Amniotic epithelial cell (primary cell): ENCODE measurements around the gene GDAP1L1.
"Not testable (repeated sequence)": the region's sequence is repeated elsewhere in the genome, so short reads cannot be mapped to it uniquely, and the experiment has no call there.

ENCODE experiments used
- DNase-seq: peaks from one replicate; pipeline ENCODE4 v3.0.0-alpha.2; 2010; ENCODE audit warnings: low read depth

Gene GDAP1L1

DNA sequence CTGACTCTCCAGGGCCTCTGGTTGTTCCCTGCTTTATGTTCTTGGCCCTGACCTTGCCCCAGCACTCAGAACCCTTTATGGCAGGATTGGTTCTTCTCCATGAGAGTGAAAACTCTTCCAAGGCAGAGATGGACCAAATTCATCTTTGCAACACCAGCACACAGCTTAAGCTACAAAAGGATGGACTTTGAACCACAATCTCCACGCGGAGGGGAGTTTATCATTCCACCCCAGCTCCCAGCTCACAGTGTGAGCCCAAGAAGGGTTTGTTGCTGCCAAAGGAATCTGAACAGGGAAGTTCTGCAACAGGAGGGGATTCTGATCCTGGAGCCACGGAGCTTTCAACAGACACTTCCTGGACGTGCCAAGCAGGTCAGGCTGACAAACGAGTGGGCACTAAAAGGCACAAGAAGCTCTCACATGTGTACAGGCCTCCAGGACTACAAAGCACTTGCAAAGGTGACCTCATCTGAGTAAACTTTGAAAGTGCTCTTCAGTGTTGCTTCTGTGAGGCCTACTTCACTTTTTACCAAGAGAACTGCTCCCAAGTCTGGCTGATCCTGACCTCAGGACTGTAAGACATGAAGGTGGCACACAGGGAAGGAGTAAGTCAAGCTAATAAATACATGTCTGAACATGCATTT, 55.0 kb downstream of the GDAP1L1 start:
- DNase-seq = no peak

DNA sequence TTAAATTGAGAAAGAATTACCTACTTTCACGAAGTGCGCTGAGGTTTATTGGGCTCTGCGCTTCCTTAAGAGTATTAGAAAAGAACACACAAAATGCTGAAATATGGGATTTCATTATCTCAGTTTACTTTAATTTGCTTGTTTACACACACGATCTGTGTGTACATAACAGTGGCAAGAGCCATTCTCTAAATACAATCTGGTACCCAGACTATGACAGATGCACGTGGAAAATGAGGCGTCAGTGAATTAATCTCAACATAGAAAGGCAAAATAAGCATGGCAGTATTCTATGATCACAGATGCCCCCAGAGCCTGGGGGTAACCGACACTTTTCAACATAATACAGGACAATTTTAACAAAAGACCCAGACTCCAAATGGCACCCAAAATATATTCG, 55.6 kb downstream of the GDAP1L1 start:
- DNase-seq = no peak

DNA sequence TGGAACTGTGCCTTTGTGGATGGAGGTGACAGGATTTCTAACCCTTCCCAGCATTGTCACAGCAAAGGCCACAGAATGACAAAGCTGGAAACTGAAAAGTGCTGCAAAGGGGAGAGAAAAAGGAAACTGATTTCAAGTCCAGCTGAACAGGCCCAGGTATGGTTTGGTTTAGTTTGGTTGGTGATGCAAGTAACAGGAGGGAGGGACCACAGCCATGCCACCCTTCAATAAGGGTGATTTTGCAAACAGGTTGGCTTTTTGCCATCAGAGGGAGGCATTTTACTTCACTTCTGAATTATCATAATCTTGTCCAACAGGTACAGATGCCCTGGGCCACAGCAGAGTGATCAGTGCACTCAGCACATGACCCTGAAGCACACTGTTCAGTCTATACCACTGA, 57.3 kb downstream of the GDAP1L1 start:
- no peak for DNase-seq

DNA sequence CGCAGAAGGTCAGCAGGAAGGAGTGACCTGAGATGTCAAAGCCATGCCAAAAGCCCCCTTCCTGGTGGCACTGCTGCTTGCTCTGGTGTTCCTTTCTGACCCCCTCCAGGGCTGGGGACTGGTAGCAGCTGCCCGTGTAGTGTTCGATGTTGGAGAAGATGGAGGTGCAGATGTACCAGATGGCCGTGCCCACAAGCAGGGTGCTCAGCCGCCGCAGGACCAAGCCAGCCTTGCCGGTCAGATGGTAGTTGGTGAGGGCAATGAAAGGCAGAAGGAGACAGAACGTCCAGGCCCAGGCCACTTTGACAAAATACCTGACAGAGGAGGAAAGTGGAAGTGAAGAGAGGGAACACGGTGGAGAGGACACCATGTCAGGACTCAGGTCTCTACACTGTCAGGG, 59.8 kb downstream of the GDAP1L1 start:
- DNase-seq = no peak

DNA sequence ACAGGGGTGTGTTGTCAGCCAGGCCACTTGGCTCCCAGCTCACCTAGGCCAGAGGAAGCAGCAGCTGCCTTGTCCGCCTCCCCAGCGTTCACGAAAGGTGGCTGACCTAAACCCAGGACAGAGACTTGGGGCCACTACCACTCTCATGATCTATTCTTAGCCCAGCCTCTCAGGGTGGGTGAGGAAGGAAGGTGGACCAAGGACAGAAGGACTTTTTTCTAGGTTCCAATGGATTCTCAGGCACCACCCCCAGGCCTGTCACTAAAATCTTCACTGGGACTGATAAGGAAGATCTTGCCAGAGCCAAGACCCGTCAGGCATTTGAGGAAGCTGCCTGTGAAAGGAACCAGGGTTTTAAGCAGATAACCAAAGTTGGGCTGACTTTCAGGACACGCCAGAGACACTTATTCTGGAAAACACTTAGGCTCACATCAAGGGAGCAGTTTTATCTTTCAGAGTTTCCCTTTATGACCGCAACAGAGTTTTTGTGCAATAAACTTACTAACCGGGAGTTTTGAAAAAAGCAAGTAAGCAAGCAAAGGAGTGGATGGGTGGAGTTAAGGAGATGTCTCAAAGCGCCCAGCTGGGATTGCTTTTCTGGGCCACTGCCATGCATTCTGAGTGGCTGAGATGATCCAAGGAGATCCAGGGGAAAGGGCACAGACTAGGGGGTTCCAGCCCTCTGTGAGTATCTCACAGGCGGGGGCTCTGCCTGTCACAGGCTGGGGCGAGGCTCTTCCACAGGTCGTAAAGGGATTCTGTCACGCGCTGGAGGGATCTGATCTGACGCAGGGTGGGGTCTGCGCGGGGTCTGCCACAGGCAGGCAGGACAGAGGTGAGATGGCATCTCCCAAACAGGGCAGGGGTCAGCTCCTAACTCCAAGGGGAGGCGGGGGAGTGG, 62.9 kb downstream of the GDAP1L1 start:
- DNase-seq = peak; percentile 80

DNA sequence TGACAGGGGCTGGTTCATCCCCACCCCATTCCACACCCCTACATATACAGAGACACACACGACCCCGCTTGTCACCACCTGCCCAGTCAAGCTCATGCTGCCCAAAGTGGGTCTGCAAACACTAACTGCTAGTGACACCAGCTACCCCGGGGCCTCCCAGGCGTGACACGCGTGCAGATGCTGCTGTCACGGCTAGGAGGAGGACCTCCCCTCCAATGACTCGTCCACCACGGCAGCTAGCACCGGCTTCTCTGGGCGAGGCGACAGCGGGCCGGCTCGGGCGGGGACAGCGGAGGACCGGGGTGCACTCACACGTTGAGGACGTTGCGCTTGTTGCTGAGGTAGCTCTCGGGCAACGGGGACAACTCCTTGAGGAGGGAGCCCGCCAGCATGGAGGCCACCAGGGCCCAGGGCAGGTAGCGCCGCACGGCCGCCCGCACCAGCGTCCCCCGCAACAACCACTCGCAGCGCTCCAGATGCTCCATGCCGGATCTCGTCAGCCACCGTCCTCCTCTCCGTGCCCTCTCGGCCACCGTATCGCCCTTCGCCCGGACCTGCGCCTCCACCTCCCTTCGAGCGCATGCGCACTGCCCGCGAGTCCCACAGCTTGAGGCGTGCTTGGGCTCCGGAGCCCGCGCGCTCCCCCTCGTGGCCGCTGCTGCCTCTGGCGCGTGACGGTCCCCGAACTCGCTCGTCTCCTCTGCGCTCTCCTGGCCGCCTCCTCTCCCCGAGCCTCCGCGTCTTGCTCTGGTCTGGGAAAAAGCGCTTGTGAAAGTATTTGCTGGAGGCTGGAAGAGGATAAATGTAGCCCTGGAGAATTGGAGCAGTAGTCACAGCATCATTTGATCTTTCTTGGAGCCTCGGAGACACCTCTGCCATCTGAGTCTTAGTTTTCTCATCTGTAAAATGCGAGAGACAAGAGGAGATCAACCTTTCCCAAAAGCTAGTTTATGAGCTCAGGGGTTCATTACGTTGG, 63.8 kb downstream of the GDAP1L1 start, which contains the start of gene FITM2:
FITM2 (minus strand) TSS at position 539 of the 976 bp plus-strand sequence; CDS start at position 485, 54 bp downstream.
- DNase-seq = peak; percentile 92

DNA sequence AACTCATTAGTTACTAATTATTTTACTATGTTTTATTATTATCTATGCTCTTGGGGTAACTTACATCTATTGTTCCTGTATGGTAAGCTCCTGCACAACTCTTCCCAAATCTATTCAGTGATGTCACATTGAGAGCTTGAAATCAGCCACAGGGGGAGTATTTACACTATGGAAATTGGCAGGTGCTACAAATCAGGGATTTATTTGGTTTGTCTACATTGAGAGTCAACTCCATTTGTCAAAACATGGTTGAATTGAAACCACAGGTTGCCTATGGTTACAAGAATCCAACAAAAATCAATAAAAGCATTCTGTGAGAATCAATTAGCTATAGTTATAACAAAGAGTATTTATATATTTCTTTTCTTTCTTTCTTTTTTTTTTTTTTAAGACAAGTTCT, 67.8 kb downstream of the GDAP1L1 start:
- DNase-seq = no peak

DNA sequence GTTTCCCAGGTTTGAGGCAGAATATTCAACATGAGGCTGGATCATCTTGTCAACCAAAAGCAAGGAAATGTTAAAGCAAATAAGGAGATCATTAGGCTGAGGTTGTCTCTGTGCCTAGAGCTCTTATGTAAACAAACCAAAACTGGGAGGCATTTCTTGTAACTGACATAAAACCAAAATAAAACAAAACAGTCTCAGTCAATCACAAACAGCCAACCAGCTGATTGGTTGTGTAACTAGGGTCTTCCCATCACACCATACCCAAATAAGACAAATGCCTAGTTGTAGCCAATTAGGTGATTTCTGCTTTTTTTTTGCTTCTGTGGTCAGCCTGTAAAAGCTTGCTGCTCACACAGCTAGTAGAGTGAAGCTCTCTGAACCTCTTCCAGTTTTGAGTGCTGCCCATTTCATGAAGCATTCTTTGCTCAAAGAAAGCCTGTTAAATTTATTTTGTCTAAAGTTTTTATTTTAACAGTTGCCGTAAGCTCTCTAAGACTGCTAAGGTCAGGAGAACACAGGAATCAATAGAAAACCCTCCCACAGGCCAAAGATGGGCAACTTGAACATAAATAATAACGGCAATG, 72.8 kb downstream of the GDAP1L1 start:
- no peak for DNase-seq

DNA sequence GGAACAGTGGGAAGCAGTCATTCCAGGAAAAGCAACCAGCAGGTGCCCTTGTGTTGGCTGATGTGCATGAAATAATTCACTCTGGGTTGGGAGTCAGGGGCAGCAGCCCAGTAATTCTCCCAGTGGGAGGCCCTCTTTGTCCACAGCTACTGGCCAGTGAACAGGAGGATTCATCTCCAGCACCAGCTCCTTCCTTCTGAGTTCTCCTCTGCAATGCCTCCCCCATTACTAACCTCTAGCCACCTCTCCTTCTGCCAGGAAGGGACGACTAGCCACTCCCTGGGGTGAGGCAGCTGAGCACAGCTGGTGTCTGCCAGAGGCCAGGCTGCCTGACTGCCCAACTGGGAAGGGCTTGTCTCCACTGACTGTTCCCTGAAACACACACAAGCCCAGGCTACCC, 77.2 kb downstream of the GDAP1L1 start:
- DNase-seq = no peak

DNA sequence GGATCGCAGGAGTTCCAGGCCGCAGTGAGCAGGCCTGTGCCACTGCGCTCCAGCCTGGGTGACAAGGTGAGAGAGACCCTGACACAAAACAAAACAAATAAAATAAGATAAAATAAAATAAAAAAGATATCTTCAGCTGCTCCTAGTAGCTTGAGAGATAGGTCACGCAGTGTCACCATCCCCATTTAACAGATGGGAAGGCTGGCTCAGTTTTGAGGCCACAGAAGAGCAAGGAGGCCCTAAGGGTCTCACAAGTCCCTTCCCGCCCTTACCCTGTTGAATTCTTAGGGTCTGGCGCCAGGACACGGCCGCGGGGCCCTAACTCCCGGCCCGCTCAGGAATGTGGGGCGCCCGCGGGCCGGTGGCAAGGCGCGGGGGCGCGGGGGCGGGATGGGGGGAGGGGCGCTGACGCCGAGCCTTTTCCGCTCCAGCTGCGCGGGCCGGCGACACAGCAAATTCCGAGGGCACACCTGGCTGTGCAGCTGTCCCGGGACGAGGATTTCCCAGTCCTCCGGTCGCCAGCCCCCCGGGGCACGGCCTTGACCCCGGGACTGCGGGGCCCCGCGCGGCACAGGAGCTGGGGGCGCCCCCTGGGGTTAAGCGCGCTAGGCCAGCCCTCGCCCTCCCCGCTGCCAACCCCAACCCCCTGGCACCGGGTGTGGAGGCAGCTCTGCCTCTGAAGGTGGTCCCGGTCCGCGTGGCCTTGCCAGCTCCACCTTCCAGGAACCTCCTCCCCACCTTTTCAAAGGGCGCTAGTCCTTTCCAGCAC, 79.5 kb downstream of the GDAP1L1 start:
- no peak for DNase-seq

DNA sequence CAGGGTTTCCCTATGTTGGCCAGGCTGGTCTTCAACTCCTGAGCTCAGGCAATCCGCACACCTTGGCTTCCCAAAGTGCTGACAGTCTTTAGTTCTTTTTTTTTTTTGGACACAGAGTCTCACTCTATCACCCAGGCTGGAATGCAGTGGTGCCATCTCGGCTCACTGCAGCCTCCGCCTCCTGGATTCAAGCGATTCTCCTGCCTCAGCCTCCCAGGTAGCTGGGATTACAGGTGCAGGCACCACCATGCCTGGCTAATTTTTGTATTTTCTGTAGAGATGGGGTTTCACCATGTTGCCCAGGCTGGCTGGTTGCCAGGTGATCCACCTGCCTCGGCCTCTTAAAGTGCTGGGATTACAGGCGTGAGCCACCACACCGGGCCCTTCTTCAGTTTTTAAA, 80.6 kb downstream of the GDAP1L1 start:
- not testable (repeated sequence) for DNase-seq

DNA sequence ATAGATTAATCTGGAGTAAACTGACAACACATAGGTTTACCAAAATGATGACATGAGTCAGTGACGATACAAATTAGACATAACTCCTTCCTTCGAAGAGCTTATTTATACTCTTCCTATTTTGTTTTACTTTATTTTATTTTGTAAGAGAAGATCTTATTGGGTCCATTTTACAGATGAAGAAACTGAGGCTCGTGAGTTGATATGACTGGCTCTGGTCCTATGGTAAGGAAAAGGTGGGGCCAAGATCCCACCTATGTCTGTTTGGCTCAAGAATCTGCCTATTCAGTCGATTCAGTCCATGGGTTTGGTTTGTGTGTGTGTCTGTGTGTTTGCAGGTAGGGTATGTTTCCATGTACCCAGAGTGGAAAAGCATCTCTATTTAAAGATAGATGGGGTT, 81.3 kb downstream of the GDAP1L1 start:
- DNase-seq = no peak
